Kasumi-1 (cell line): Measurements from ENCODE around the gene RPS6KA2.

Experiments
- DNase-seq, 2 experiments: peaks; one replicate each; lab custom pipeline; 2025; lab: John Stamatoyannopoulos, UW

The RPS6KA2 gene

GRCh38 chr6:166485651-166486535 is 141.2 kb downstream of the RPS6KA2 start:
- DNase-seq: no peak

- DNase-seq: no peak
These were observed 142.2 kb downstream of the RPS6KA2 start for GRCh38 chr6:166484863-166485262.

GRCh38 chr6:166483573-166484250 is 143.3 kb downstream of the RPS6KA2 start:
- no peak for DNase-seq

- DNase-seq: no peak
These were observed 144.0 kb downstream of the RPS6KA2 start for GRCh38 chr6:166483026-166483425.

- no peak for DNase-seq
These were observed 148.1 kb downstream of the RPS6KA2 start for GRCh38 chr6:166478782-166479592.

- no peak for DNase-seq
These were observed 149.2 kb downstream of the RPS6KA2 start for GRCh38 chr6:166477647-166478365.

GRCh38 chr6:166476634-166477215 is 150.3 kb downstream of the RPS6KA2 start:
- DNase-seq: no peak

GRCh38 chr6:166476061-166476591 is 150.9 kb downstream of the RPS6KA2 start:
- DNase-seq: no peak

- DNase-seq: no peak
These were observed 152.1 kb downstream of the RPS6KA2 start for GRCh38 chr6:166474721-166475565.

GRCh38 chr6:166473886-166474571 is 153.0 kb downstream of the RPS6KA2 start:
- DNase-seq: no peak

- DNase-seq: no peak
These were observed 154.4 kb downstream of the RPS6KA2 start for GRCh38 chr6:166472636-166473035.

- DNase-seq: no peak
These were observed 155.2 kb downstream of the RPS6KA2 start for GRCh38 chr6:166471797-166472260.

GRCh38 chr6:166470863-166471410 is 156.1 kb downstream of the RPS6KA2 start:
- DNase-seq: no peak

- no peak for DNase-seq
These were observed 156.8 kb downstream of the RPS6KA2 start for GRCh38 chr6:166470029-166470862.

GRCh38 chr6:166469426-166469961 is 157.6 kb downstream of the RPS6KA2 start:
- DNase-seq: no peak

GRCh38 chr6:166467436-166468000 is 159.5 kb downstream of the RPS6KA2 start:
- no peak for DNase-seq
